HEK293 (cell line): ENCODE measurements around the gene IL17F.

Experiments
- CTCF ChIA-PET: fragments of 350-600 bp; formaldehyde crosslinking; extraction: SDS; loops from one replicate; lab custom pipeline; 2021; ENCODE audit warnings: antibody characterized with exemption; lab: Yijun Ruan, JAX
- POLR2A ChIA-PET: fragments of 300-600 bp; formaldehyde crosslinking; extraction: SDS; loops from one replicate; lab custom pipeline; 2020; ENCODE audit warnings: antibody characterized with exemption, inconsistent platforms; lab: Yijun Ruan, JAX
- H3K27ac ChIP-seq: fragments of 200-500 bp; sonication (Bioruptor generic); 2 replicates; pipeline ENCODE4 v1.5.1; 2014; ENCODE audit warnings: low read depth, low read length, control low read depth, inconsistent platforms; ENCODE audit errors: extremely low read depth
- H3K36me3 ChIP-seq, 2 experiments: fragments of 200-500 bp in 1 of 2; sonication (Bioruptor generic) in 1 of 2; 1 replicate in 1 of 2; 2 replicates in 1 of 2; pipeline ENCODE4 v1.5.1; 2014 to 2017; ENCODE audit warnings: inconsistent platforms in 2 of 2, low read length in 2 of 2; ENCODE audit not compliant: control insufficient read depth in 2 of 2, insufficient read depth in 1 of 2
- H3K4me1 ChIP-seq: fragments of 200-500 bp; sonication (Bioruptor generic); 2 replicates; pipeline ENCODE4 v1.5.1; 2014; ENCODE audit warnings: mild to moderate bottlenecking, low read length, inconsistent platforms; ENCODE audit not compliant: control insufficient read depth, insufficient read depth
- H3K4me3 ChIP-seq: 2 replicates; pipeline ENCODE4 v1.5.1; 2011; ENCODE audit warnings: low read depth, mild to moderate bottlenecking, control low read depth, low read length, moderate library complexity
- H3K9me3 ChIP-seq: fragments of 200-500 bp; sonication (Bioruptor generic); 2 replicates; pipeline ENCODE4 v1.5.1; 2014; ENCODE audit warnings: low read depth, low read length, inconsistent platforms; ENCODE audit not compliant: control insufficient read depth, insufficient read depth
- GLI4 ChIP-seq: fragments of 450-650 bp; formaldehyde crosslinking; IDR thresholded peaks from 2 replicates; pipeline ENCODE4 v1.5.1; 2016; ENCODE audit warnings: missing biosample characterization, missing genetic modification characterization
- GLIS2 ChIP-seq: fragments of 450-650 bp; formaldehyde crosslinking; IDR thresholded peaks from 2 replicates; pipeline ENCODE4 v1.5.1; 2016; ENCODE audit warnings: missing biosample characterization, missing genetic modification characterization
- HOXC10 ChIP-seq: sonication (generic); formaldehyde crosslinking; IDR thresholded peaks from 2 replicates; pipeline ENCODE4 v1.8.1; 2023; ENCODE audit warnings: mild to moderate bottlenecking, missing genetic modification reagents
- IKZF3 ChIP-seq: fragments of 450-650 bp; IDR thresholded peaks from 2 replicates; pipeline ENCODE4 v1.5.0; 2018; ENCODE audit warnings: missing biosample characterization, mild to moderate bottlenecking, missing genetic modification characterization, moderate library complexity
- MZF1 ChIP-seq: fragments of 450-650 bp; formaldehyde crosslinking; IDR thresholded peaks from 2 replicates; pipeline ENCODE4 v1.5.1; 2017; ENCODE audit warnings: missing biosample characterization, missing genetic modification characterization, borderline replicate concordance
- OVOL3 ChIP-seq: fragments of 450-650 bp; formaldehyde crosslinking; IDR thresholded peaks from 2 replicates; pipeline ENCODE4 v1.5.1; 2016; ENCODE audit warnings: missing biosample characterization, missing genetic modification characterization
- YY1 ChIP-seq: fragments of 450-650 bp; formaldehyde crosslinking; IDR thresholded peaks from 2 replicates; pipeline ENCODE4 v1.5.1; 2018; ENCODE audit warnings: missing biosample characterization, missing genetic modification characterization
- ZNF174 ChIP-seq: fragments of 450-650 bp; formaldehyde crosslinking; IDR thresholded peaks from 2 replicates; pipeline ENCODE4 v1.5.0; 2017; ENCODE audit warnings: missing biosample characterization, mild to moderate bottlenecking, missing genetic modification characterization
- ZNF223 ChIP-seq: fragments of 450-650 bp; formaldehyde crosslinking; IDR thresholded peaks from 2 replicates; pipeline ENCODE4 v1.5.1; 2016; ENCODE audit warnings: missing biosample characterization, missing genetic modification characterization
- ZNF335 ChIP-seq: fragments of 450-650 bp; formaldehyde crosslinking; conservative IDR thresholded peaks from 2 replicates; pipeline ENCODE4 v1.5.1; 2016; ENCODE audit warnings: missing biosample characterization, missing genetic modification characterization
- ZNF621 ChIP-seq: fragments of 450-650 bp; formaldehyde crosslinking; IDR thresholded peaks from 2 replicates; pipeline ENCODE4 v1.5.1; 2017; ENCODE audit warnings: missing biosample characterization, missing genetic modification characterization
- ZNF776 ChIP-seq: fragments of 450-650 bp; formaldehyde crosslinking; IDR thresholded peaks from 2 replicates; pipeline ENCODE4 v1.5.0; 2017; ENCODE audit warnings: missing biosample characterization, missing genetic modification characterization, borderline replicate concordance
- TF ChIP-seq, protein P1 (sequence below): fragments of 450-650 bp; formaldehyde crosslinking; IDR thresholded peaks from 2 replicates; pipeline ENCODE4 v1.5.1; 2017; ENCODE audit warnings: missing biosample characterization, missing genetic modification characterization
- TF ChIP-seq, protein P2 (sequence below): fragments of 450-650 bp; formaldehyde crosslinking; IDR thresholded peaks from 2 replicates; pipeline ENCODE4 v1.5.1; 2016; ENCODE audit warnings: missing biosample characterization, missing genetic modification characterization, borderline replicate concordance
- TF ChIP-seq, protein P3 (sequence below): fragments of 450-650 bp; formaldehyde crosslinking; IDR thresholded peaks from 2 replicates; pipeline ENCODE4 v1.5.1; 2016; ENCODE audit warnings: missing biosample characterization, missing genetic modification characterization, low read depth

Gene IL17F

DNA sequence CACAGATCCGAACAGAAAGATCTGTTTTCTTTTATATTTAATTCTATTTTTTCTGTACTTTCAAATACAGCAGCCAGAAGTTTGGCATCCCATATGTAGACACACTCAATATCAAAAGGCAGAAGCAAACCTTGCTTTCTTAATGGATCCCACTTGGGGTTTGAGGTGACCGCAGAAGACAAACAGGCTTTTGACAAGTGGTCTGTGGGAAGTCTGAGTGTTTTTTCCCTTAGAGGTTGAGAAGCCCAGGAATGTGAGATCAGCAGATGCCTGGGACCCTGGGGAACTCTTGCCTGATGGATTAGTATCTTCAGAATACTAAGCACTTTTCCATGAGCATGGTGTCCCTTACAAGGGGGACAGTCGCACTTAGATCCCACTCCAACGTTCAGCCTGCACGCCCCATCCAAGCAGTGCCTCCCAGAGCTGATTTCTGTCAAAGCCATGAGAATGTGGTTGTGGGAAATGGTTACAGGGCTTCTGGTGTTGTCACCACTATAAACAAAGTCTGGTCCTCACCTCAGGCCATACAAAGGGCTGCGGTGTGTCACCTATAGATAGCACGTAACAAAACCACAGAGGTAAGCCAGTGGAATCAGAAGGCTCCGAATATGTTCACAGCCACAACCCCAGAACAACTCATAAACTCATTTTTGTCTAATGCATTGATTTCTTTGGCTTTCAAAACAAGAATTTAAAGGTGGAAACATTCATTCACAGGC, 12.7 kb downstream of the IL17F start:
- Histone ChIP-seq H3K4me3 (no peak overlapping the region), H3K4me1 (peaks cover 10% of the 10 kb centered on the region), H3K27ac (no peak overlapping the region), H3K9me3 (no peaks in the 10 kb centered on the region), H3K36me3 (no peaks in the 10 kb centered on the region)
- ChIA-PET POLR2A (no interaction called here), CTCF (interaction anchor here (0.6 to 8.5 kb wide), 13 partner anchors 11 to 1109 kb away, joined by 3 to 77 read pairs (median 4); no protein-coding TSS in a partner anchor)
- TF ChIP-seq IKZF3 (tag by site-specific recombination): no peak

DNA sequence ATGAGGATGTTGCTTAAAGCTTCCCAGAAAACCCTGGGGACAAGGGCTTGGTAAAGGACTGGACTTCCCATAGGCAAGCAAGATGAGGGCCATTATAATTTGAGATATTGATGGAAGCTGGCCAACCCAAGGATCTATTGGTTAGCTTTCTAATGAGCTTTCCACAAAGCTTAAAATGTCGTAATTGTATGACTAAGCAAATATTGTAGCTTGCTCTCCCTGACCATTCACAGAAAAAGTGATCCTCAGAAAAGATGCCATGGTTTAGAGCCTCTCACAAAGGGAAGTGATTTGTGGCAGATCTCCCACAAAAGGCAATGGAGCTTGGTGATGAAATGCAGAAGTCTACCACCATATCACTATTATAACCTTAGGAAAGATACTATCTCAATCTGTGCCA, 13.6 kb downstream of the IL17F start:
- Histone ChIP-seq H3K36me3 (no peaks in the 10 kb centered on the region), H3K4me1 (peaks cover 10% of the 10 kb centered on the region), H3K9me3 (no peaks in the 10 kb centered on the region)
- POLR2A ChIA-PET: no interaction called here
- CTCF ChIA-PET: interaction anchor here (1.4 to 8.5 kb wide), 4 partner anchors 12 to 167 kb away, joined by 3 to 76 read pairs (median 24); no protein-coding TSS in a partner anchor
- TF ChIP-seq ZNF621 (tag by site-specific recombination): no peak
- no peak for TF ChIP-seq ZNF776 (tag by site-specific recombination)
- no peak for TF ChIP-seq OVOL3 (tag by site-specific recombination)
- TF ChIP-seq YY1: no peak
- TF ChIP-seq, all 188 proteins: peak for 0
- Histone ChIP-seq H3K4me3 (no peak overlapping the region), H3K27ac (no peak overlapping the region)

DNA sequence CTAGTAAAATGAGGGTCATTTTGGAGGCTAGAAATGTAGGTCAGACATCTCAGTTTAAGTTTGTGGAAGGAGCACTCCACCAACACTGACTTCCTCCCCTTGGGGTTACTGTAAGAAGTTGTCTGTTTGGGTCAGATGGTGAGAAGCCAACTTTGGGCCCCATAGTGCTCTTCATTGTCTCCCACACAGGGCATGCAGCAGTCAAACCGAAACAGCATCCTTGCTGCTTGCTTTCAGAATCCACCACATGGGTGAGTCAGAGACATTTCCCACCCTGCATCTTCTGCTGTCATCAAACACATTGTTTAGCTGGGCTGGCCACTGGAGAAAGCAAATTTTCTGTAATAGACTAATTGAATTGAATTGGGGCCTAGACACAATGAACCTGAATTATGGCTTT, 16.8 kb downstream of the IL17F start:
- H3K27ac ChIP-seq: no peak overlapping the region
- no peak for TF ChIP-seq MZF1 (tag by site-specific recombination)
- TF ChIP-seq GLI4 (tag by site-specific recombination): no peak
- no peaks in the 10 kb centered on the region for H3K36me3 ChIP-seq
- H3K4me1 ChIP-seq: no peaks in the 10 kb centered on the region
- CTCF ChIA-PET: interaction anchor here (1.2 to 8.5 kb wide), 2 partner anchors 36 to 68 kb away, joined by 3 to 76 read pairs; no protein-coding TSS in a partner anchor
- POLR2A ChIA-PET: no interaction called here
- H3K9me3 ChIP-seq: no peaks in the 10 kb centered on the region
- no peak overlapping the region for H3K4me3 ChIP-seq

DNA sequence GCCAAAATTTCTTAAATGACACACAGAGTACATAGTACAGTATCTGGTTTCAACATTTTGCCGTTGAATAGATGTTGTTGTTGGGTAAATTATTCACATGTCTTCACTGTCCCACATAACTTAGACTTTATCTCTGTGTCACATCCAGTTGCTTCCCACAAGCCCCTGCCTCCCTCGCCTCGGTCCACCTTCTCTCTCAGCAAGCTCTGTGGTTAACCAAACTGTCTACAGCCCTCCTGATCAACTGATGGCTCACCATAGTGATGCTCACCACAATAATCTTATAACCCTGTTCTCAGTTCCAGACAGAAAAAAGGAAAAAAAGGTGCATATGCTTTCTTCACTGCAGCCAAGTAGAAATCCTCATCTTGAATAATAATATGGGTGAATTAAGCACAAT, 23.0 kb downstream of the IL17F start:
- H3K4me1 ChIP-seq: no peaks in the 10 kb centered on the region
- TF ChIP-seq, protein P1, sequence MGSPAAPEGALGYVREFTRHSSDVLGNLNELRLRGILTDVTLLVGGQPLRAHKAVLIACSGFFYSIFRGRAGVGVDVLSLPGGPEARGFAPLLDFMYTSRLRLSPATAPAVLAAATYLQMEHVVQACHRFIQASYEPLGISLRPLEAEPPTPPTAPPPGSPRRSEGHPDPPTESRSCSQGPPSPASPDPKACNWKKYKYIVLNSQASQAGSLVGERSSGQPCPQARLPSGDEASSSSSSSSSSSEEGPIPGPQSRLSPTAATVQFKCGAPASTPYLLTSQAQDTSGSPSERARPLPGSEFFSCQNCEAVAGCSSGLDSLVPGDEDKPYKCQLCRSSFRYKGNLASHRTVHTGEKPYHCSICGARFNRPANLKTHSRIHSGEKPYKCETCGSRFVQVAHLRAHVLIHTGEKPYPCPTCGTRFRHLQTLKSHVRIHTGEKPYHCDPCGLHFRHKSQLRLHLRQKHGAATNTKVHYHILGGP: no peak
- no peak for TF ChIP-seq ZNF174 (tag by site-specific recombination)
- no peak for TF ChIP-seq GLIS2 (tag by site-specific recombination)
- TF ChIP-seq MZF1 (tag by site-specific recombination): no peak
- no peak for TF ChIP-seq ZNF335 (tag by site-specific recombination)
- no peak for TF ChIP-seq ZNF223
- TF ChIP-seq HOXC10 (CRISPR knock-in tag): no peak
- TF ChIP-seq, all 188 proteins: peak for 0
- Histone ChIP-seq H3K4me3 (no peak overlapping the region), H3K36me3 (no peaks in the 10 kb centered on the region), H3K9me3 (no peaks in the 10 kb centered on the region), H3K27ac (no peak overlapping the region)
- ChIA-PET POLR2A (no interaction called here), CTCF (interaction anchor here (0.9 kb wide), 1 partner anchor 12 kb away, joined by 3 read pairs; no protein-coding TSS in a partner anchor)

DNA sequence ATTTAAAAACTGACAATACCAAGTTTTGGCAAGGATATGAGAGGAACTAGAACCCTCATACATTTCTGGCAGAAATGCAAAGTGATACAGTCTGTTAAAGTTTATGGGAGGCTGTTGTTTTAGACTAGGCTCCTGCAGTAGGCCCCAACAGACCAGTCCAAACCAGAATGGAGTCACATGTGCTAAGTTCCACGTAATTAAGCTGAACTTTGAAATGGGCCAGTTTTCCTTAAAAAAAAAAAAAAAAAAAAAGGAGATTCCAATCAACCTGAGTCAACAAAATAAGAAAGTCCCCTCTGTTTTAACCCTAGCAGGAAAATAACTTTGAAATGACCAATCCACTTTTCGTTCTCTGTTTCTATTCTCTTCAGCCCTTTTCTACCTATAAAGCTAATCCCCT, 26.5 kb downstream of the IL17F start:
- no peaks in the 10 kb centered on the region for H3K9me3 ChIP-seq
- CTCF ChIA-PET: interaction anchor here (0.8 kb wide), 2 partner anchors 8 to 17 kb away, joined by 3 to 5 read pairs; no protein-coding TSS in a partner anchor
- H3K36me3 ChIP-seq: no peaks in the 10 kb centered on the region
- no peaks in the 10 kb centered on the region for H3K4me1 ChIP-seq
- H3K4me3 ChIP-seq: no peak overlapping the region
- POLR2A ChIA-PET: interaction anchor here (0.7 kb wide), 1 partner anchor 405 kb away, joined by 3 read pairs; no protein-coding TSS in a partner anchor
- no peak overlapping the region for H3K27ac ChIP-seq
- TF ChIP-seq, protein P2, sequence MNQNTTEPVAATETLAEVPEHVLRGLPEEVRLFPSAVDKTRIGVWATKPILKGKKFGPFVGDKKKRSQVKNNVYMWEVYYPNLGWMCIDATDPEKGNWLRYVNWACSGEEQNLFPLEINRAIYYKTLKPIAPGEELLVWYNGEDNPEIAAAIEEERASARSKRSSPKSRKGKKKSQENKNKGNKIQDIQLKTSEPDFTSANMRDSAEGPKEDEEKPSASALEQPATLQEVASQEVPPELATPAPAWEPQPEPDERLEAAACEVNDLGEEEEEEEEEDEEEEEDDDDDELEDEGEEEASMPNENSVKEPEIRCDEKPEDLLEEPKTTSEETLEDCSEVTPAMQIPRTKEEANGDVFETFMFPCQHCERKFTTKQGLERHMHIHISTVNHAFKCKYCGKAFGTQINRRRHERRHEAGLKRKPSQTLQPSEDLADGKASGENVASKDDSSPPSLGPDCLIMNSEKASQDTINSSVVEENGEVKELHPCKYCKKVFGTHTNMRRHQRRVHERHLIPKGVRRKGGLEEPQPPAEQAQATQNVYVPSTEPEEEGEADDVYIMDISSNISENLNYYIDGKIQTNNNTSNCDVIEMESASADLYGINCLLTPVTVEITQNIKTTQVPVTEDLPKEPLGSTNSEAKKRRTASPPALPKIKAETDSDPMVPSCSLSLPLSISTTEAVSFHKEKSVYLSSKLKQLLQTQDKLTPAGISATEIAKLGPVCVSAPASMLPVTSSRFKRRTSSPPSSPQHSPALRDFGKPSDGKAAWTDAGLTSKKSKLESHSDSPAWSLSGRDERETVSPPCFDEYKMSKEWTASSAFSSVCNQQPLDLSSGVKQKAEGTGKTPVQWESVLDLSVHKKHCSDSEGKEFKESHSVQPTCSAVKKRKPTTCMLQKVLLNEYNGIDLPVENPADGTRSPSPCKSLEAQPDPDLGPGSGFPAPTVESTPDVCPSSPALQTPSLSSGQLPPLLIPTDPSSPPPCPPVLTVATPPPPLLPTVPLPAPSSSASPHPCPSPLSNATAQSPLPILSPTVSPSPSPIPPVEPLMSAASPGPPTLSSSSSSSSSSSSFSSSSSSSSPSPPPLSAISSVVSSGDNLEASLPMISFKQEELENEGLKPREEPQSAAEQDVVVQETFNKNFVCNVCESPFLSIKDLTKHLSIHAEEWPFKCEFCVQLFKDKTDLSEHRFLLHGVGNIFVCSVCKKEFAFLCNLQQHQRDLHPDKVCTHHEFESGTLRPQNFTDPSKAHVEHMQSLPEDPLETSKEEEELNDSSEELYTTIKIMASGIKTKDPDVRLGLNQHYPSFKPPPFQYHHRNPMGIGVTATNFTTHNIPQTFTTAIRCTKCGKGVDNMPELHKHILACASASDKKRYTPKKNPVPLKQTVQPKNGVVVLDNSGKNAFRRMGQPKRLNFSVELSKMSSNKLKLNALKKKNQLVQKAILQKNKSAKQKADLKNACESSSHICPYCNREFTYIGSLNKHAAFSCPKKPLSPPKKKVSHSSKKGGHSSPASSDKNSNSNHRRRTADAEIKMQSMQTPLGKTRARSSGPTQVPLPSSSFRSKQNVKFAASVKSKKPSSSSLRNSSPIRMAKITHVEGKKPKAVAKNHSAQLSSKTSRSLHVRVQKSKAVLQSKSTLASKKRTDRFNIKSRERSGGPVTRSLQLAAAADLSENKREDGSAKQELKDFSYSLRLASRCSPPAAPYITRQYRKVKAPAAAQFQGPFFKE (tag by site-specific recombination): no peak
- TF ChIP-seq, protein P3, sequence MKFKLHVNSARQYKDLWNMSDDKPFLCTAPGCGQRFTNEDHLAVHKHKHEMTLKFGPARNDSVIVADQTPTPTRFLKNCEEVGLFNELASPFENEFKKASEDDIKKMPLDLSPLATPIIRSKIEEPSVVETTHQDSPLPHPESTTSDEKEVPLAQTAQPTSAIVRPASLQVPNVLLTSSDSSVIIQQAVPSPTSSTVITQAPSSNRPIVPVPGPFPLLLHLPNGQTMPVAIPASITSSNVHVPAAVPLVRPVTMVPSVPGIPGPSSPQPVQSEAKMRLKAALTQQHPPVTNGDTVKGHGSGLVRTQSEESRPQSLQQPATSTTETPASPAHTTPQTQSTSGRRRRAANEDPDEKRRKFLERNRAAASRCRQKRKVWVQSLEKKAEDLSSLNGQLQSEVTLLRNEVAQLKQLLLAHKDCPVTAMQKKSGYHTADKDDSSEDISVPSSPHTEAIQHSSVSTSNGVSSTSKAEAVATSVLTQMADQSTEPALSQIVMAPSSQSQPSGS (tag by site-specific recombination): no peak
